ENCODE results near the gene CAP2. TPM values are rescaled to one million over a fixed set of nuclear protein-coding genes. Genes with fewer than 3 reads are reported as not detected.
"Not testable (repeated sequence)": the region's sequence is repeated elsewhere in the genome, so short reads cannot be mapped to it uniquely, and the experiment has no call there.

Gene CAP2
- total and polyA plus RNA-seq, 3 donors from 2014 or later: 1.6 to 5.2 (median 2.9) TPM

DNA sequence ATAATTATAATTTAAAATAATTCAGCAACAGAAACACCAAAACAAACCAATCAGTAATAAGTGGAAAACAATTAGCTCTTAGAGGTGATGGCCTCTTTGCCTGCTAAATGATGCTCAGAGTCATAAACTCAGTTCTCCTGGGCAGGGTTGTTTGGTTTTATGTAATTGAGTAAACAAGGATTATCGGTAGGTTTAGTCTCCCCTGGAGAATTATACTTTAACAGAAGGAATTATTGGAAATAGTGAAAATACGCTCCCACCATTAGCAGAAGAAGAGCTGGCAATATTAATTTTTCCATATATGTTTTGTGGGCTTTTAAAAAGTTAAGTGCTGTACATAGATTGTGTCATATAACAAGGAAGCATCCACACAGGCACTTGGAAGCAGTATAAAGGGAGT lies 27.0 kb downstream of the CAP2 start:
- Histone ChIP-seq H3K36me3 (ENCODE audit: low read depth, missing control alignments) (no peaks in the 10 kb centered on the region), H3K4me3 (no peak overlapping the region), H3K9me3 (no peaks in the 10 kb centered on the region), H3K27me3 (no peaks in the 10 kb centered on the region), H3K4me1 (no peaks in the 10 kb centered on the region), H3K27ac (no peak overlapping the region)
- TF ChIP-seq, protein P1, sequence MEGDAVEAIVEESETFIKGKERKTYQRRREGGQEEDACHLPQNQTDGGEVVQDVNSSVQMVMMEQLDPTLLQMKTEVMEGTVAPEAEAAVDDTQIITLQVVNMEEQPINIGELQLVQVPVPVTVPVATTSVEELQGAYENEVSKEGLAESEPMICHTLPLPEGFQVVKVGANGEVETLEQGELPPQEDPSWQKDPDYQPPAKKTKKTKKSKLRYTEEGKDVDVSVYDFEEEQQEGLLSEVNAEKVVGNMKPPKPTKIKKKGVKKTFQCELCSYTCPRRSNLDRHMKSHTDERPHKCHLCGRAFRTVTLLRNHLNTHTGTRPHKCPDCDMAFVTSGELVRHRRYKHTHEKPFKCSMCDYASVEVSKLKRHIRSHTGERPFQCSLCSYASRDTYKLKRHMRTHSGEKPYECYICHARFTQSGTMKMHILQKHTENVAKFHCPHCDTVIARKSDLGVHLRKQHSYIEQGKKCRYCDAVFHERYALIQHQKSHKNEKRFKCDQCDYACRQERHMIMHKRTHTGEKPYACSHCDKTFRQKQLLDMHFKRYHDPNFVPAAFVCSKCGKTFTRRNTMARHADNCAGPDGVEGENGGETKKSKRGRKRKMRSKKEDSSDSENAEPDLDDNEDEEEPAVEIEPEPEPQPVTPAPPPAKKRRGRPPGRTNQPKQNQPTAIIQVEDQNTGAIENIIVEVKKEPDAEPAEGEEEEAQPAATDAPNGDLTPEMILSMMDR (IDR thresholded peaks at IDR 0.05): no peak
- no peak for TF ChIP-seq POLR2A (IDR thresholded peaks at IDR 0.05)
- DNase-seq: no peak
- intact Hi-C loops (cut with DNase I; ENCODE audit: low total_unique reads): no loop called here
- 82 to 84% methylated on average over 2 of the region's 2 CpGs for WGBS, 2 donors

DNA sequence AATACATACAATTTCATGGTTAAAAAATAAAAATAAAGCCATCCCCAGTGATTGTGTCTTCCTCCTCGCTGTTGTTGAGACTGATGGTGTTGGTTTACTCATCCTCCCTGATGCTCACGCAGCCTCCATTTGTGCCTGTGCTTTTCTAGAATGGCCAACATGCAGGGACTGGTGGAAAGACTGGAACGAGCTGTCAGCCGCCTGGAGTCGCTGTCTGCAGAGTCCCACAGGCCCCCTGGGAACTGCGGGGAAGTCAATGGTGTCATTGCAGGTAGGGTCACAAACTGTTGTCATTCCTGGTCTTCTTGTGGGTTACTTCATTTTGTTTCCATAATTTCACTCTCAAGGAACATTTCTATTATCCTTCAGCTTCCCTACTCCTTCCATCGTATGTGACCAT lies 28.0 kb downstream of the CAP2 start:
- no peak for DNase-seq
- TF ChIP-seq POLR2A (IDR thresholded peaks at IDR 0.05): no peak
- TF ChIP-seq, protein P1 (IDR thresholded peaks at IDR 0.05): no peak
- Histone ChIP-seq H3K36me3 (ENCODE audit: low read depth, missing control alignments) (no peaks in the 10 kb centered on the region), H3K27me3 (no peaks in the 10 kb centered on the region), H3K4me1 (no peaks in the 10 kb centered on the region), H3K4me3 (no peak overlapping the region), H3K27ac (no peak overlapping the region), H3K9me3 (no peaks in the 10 kb centered on the region)
- intact Hi-C loops (cut with DNase I; ENCODE audit: low total_unique reads): no loop called here
- WGBS, 2 donors: 87 to 91% methylated on average over 7 of the region's 7 CpGs

DNA sequence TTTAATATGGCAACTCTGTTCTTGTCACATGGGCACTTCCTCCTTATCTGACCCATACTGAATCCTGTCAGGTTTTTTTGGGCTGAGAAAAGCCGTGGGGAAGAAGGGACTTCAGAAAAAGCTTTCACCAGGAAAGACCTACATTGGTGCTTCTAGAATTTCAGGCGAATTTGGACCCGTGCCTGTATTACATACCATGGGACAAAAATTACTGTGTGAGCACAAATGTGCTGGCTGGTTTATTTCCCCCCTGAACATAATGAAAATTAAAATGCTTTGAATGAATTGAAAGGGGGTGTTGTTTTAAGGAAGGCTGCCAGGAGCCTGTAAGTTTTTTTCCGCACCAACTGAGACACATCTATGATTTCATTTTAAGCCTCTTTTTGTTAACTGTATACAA lies 29.6 kb downstream of the CAP2 start:
- H3K27me3 ChIP-seq: no peaks in the 10 kb centered on the region
- no peak for TF ChIP-seq POLR2A (IDR thresholded peaks at IDR 0.05)
- TF ChIP-seq, protein P1 (IDR thresholded peaks at IDR 0.05): no peak
- no peaks in the 10 kb centered on the region for H3K4me1 ChIP-seq
- no peak for DNase-seq
- no peak overlapping the region for H3K27ac ChIP-seq
- WGBS, 2 donors: 74 to 82% methylated on average over 4 of the region's 4 CpGs
- H3K36me3 ChIP-seq (ENCODE audit: low read depth, missing control alignments): no peaks in the 10 kb centered on the region
- no peaks in the 10 kb centered on the region for H3K9me3 ChIP-seq
- intact Hi-C loops (cut with DNase I; ENCODE audit: low total_unique reads): no loop called here
- no peak overlapping the region for H3K4me3 ChIP-seq

DNA sequence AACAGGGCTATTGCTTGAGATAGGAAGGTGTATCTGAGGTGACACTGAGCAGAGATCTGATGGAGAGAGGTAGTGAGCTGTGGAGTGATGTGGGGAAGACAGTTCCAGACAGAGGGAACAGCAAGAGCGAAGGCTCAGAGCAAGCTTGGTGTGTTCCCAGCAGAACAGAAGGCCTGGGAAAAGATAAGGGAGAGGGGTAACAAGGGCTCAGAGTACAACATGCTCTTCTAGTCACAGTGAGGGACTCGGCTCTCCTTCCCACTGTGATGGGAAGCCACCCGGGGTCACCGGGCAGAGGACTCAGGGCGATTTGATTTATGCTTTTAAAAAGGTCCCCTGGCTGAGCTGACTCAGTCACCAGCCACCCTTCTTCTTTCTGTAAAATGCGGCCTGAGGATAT lies 33.7 kb downstream of the CAP2 start:
- H3K4me3 ChIP-seq: no peak overlapping the region
- intact Hi-C loops (cut with DNase I; ENCODE audit: low total_unique reads): no loop called here
- no peak for DNase-seq
- no peaks in the 10 kb centered on the region for H3K9me3 ChIP-seq
- no peaks in the 10 kb centered on the region for H3K36me3 ChIP-seq (ENCODE audit: low read depth, missing control alignments)
- no peaks in the 10 kb centered on the region for H3K27me3 ChIP-seq
- H3K27ac ChIP-seq: no peak overlapping the region
- TF ChIP-seq POLR2A (IDR thresholded peaks at IDR 0.05): no peak
- TF ChIP-seq, protein P1 (IDR thresholded peaks at IDR 0.05): no peak
- WGBS, 2 donors: 91 to 98% methylated on average over 6 of the region's 6 CpGs
- H3K4me1 ChIP-seq: no peaks in the 10 kb centered on the region

- no peaks in the 10 kb centered on the region for H3K4me1 ChIP-seq
- no peak for DNase-seq
- no peaks in the 10 kb centered on the region for H3K36me3 ChIP-seq (ENCODE audit: low read depth, missing control alignments)
- TF ChIP-seq, protein P1 (IDR thresholded peaks at IDR 0.05): no peak
- no peak for TF ChIP-seq POLR2A (IDR thresholded peaks at IDR 0.05)
- WGBS, 2 donors: 89 to 96% methylated on average over 2 of the region's 2 CpGs
- no peaks in the 10 kb centered on the region for H3K9me3 ChIP-seq
- no peak overlapping the region for H3K4me3 ChIP-seq
- no peak overlapping the region for H3K27ac ChIP-seq
- intact Hi-C loops (cut with DNase I; ENCODE audit: low total_unique reads): no loop called here
- H3K27me3 ChIP-seq: no peaks in the 10 kb centered on the region
Measured at GRCh38 chr6:17427617-17428016, 34.2 kb downstream of the CAP2 start.

GRCh38 chr6:17428595-17429120 lies 35.3 kb downstream of the CAP2 start:
- H3K4me3 ChIP-seq; H3K27ac ChIP-seq; H3K9me3 ChIP-seq; H3K4me1 ChIP-seq; H3K36me3 ChIP-seq (ENCODE audit: low read depth, missing control alignments); intact Hi-C loops (cut with DNase I; ENCODE audit: low total_unique reads); H3K27me3 ChIP-seq; DNase-seq: not testable (repeated sequence)
- 87% methylated on average over 5 of the region's 5 CpGs for WGBS, 2 donors

Measured in testis (tissue), 3 donors.